Non-pigmented ciliary epithelial cell (primary cell): ENCODE data around the gene WDR91.
"Not testable (repeated sequence)": the region's sequence is repeated elsewhere in the genome, so short reads cannot be mapped to it uniquely, and the experiment has no call there.

Experiments
- DNase-seq: peaks from one replicate; pipeline ENCODE4 v3.0.0-alpha.2; 2010; ENCODE audit warnings: low read depth

The WDR91 gene

DNA sequence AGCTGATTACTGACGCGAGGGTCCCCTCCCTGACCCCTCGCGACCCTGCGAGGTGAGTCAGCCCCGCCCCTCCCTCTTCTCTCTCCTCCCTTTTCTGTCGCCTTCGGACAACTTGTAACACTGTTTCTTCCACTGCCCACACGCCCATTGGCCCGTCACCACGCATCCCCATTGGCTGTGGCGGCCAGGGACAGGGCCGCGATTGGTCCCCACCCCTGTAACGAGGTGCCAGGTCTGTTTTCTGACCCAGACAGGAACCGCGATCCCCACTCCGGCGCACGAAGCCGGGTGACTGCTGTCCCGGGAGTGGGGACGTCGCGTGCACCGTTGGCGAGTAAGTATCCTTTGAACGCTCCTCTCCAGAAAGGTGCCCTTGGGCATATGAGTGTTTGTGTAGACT lies 22.2 kb upstream of the WDR91 start, which contains the start of gene STRA8:
Gene STRA8 (plus strand): TSS at position 269 of the 400 bp plus-strand sequence. CDS start 6,687 bp downstream, outside the sequence.
- no peak for DNase-seq

DNA sequence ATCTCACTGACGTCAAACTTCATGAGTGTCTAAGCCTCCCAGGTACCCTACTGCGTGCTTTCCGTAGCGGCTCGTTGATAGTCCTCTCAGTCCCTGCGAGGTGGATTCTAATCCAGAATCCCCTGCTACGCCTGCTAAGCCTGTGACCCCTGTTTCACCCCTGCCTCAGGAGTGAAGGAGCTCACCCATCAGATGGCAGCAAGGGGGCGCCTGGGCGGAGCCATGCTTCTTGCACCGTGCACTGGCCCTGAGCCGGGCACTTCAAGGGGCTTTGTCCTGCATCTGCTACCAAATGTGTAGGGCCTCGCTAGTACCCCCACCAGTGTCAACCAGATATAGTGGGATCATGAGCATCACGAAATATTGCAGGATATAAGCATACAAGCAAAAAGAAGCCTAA lies 21.4 kb upstream of the WDR91 start:
- DNase-seq, result no peak

DNA sequence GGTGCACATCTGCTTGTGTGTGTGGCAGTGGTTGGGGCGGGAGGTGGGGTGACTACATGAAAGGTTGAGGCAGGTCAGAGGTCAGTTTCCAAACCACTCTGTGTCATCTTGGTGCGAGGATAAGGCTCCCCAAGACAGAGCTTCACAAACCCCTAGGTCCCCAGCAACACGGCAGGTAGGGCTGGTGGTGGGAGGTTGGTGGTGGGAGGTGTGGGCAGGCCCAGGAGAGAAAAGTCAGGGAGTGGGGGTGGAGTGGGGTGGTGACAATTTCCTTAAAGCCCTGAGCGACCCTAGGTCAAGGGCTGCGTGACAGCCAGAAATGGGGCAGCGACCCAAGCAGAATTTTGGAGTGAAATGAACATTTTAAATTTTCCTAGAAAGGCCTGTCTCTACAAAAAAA lies 20.8 kb upstream of the WDR91 start:
- DNase-seq, result no peak

DNA sequence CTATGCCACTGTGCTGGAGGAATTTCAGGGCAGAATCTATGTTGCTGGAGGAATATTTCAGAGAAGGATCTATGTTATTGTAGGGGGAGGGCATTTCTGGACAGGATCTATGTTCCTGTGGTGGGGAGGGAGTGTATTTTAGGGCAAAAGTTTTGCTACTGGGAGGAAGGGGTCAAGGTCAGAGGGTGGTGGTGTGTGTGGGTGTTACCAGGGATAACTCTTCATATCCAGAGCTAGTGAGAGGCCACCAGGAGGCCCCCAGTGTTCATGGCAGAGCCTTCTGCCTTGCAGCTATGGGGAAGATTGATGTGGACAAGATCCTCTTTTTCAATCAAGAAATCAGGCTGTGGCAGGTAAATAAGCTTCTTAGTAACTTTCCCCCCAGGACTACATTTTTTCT lies 20.4 kb upstream of the WDR91 start:
- DNase-seq, result no peak

DNA sequence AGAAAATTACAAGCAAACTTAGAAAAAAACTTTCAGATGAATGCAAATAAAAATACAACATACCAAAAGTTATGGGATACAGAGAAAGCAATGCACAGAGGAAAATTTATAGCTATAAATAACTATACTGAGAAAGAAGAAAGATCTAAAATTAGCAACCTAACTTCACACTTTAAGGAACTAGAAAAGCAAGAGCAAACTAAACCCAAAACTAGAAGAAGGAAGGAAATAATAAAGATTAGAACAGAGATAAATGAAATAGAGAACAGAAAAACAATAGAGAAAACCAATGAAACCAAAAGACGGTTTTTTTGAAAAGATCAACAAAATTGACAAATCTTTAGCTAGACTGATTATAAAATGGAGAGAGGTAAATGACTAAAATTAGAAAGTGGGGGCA lies 12.7 kb upstream of the WDR91 start:
- DNase-seq, result no peak

DNA sequence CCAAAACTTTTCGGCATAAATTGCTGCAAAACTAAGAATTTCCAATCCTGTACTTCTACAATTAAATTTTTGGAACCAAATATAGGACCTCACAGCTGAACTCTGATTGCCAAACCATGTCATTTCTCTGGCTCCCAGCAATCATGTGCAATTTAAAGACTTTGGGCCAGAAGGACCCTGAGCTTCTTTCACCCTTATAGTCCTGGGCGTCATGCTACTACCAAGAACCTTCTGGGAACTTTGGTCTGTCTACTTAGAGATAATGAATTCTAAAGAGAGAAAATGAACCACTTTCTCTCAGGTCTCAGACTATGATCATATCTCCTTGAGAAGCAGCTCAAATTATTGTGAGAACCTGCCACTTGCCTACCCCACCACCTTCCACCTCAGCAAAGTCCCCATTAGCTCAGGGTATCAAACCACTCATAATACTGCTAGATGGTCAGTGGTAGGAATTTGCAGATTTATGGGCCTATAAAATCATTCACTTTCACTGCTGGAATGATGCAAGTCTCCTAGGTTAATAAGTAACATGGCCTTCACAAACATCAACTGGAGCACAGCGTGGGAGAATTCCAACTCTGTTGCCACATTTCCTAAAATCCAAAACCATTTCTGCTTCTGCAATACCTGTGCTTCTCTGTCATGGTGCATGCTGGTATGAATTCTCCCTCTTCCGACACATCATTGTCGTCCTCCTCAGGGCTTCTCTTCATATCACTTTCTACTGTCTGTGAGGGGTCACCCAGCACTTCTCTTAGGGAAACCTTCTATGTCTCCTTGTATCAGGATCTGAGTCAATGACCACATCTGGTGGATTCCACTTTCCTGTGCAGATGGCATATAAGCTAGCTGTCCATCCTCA lies 6.6 kb upstream of the WDR91 start:
- no peak for DNase-seq

DNA sequence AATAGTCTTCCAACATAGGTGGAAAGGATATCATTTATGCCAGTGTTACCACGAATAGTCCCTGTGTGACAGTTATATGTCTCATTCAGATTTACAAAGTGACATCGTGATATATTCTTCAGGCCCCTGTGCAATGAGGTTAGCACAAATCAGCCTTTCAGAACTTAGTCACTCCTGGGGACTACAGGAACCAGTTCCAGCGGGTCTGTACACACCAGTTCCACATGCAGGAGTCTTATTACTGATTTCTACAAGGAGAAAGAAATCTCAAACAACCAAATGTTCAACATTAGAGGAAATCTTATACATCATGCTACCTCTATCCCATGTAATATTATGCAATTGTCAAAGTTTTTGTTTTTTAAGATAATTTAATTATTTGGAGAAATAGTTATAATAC lies 4.4 kb upstream of the WDR91 start:
- DNase-seq, result no peak

DNA sequence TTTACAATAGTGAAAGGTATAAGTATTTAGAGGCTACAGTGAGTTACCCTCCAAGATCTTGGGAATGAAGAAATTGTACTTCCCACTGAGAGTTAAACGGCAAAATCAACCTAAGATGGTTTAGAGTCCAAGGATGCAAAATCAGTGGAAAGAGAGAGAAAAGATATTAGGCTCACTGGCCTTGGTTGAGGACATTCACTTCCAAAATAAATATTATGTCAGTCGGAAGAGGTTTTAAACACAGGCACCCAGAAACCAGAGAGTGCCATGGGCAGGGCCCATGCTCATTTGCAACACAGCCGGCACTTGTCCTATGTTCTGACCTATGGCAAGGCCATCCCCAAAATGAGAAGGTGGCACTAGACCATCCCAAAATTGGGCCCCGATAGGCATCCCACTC lies 3.9 kb upstream of the WDR91 start:
- no peak for DNase-seq

DNA sequence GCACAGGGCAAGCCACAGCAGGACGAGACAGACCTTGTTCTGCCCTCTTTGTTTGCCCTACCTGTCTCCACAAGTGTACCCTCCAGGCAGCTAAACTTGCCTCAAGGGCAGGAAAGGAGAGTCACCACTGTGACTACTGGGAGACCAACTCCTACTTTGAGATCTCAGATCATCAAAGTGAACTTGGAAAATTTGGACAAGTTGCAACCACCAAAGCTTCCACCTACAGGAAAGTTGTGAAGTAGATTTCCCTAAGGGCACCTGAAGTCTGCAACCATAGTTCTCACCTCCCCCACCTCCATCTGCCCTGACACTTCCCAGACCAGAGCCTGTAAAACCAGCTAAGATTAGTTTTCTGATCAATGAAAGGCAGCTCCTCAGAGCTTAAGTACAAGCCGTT lies 2.5 kb upstream of the WDR91 start:
- DNase-seq, result no peak

DNA sequence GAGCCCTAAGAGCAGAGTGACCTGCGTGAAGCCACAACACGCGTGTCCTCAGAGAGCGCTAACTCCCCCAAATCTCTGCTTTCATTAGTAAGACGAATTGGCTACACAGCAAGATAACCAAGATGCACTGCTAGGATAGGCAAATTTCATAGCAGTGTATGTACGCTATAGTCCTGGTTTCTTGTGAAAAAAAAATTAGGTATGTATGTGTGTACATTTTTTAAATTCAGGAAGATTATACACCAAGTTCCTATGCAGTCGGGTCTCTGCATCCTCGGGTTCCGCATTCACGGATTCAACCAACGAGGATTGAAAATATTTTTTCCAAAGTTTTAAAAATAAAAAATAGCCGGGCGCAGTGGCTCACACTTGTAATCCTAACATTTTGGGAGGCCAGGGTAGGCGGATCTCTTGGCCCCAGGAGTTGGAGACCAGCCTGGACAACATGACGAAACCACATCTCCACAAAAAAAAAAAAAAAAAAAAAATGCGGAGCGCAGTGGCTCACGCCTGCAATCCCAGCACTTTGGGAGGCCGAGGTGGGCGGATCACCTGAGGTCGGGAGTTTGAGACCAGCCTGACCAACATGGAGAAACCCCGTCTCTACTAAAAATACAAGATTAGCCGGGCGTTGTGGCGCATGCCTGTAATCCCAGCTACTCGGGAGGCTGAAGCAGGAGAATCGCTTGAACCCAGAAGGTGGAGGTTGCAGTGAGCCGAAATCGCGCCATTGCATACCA lies 790 bp upstream of the WDR91 start:
- not testable (repeated sequence) for DNase-seq

DNA sequence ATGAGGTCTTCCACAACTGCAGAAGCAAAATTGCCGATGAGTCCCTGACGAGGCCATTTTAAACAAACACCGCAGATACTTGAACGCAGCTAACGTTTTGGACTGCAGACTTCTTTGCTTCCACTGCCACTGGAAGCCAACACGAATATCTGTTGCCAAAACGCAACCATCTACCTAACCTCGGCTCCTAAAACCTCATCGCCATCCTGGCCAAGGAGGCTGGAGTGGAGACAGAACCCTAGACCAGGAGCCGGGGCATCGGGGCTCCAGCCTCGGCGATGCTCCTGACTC lies 493 bp downstream of the WDR91 start:
- DNase-seq, result no peak

DNA sequence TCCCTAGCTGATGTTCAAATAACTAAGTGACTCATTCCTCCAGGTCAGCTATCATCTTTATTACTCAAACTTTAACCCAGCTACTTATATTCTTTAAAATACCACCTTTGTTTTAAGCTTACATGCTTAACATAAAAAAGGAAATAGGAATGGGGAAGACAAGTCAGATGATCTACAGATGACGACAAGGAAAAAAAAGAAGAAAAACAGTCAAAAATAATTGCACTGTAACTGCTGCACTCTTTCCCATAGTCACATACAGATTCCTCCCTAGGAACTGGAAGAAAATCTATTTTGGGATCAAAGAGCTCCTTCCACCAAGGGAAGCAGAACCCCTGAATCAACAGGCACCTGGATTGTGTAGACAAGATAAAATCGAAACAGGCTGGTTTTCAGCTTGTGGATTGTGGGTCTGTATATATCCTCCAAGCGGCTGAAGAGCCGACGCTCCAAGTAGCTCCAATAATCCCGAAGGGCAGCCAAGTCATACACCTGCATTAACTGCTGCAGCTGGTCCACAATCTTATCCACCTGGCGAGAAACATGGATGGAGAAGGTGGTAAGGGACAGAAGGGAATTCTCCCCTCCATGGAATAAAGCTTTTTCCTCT lies 2.0 kb downstream of the WDR91 start:
- DNase-seq, result no peak

DNA sequence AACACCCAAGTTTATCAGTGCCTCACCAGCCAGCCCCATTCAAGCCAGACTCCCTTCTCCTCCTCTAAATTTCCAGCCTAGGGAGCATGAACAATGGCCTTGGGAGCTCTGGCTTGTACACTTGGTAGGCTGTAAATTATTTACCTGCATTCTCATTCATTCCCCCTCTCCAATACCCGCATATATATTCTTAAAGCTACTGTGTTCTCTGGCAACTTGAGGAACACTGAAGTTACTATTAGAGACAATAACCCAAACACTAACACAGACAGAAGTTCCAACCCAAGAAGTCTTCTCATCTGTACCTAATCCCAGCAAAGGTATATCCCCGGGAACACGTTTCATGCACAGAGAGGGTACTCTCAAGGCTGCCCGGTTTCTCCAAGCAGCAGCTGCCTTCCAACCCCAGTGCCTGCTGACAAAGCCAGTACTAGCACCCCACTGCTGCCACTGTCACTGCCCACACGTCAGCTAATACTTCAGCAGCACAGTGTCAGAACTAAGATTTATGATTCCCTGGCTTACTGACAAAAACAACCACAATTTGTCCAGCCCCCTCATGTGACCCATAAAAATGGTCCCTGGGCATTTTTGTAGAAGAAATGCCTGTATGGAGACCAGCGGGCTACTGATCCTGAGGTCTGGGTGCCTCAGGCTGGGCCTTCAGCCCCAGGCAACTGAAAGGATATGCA lies 3.1 kb downstream of the WDR91 start:
- DNase-seq, result no peak

DNA sequence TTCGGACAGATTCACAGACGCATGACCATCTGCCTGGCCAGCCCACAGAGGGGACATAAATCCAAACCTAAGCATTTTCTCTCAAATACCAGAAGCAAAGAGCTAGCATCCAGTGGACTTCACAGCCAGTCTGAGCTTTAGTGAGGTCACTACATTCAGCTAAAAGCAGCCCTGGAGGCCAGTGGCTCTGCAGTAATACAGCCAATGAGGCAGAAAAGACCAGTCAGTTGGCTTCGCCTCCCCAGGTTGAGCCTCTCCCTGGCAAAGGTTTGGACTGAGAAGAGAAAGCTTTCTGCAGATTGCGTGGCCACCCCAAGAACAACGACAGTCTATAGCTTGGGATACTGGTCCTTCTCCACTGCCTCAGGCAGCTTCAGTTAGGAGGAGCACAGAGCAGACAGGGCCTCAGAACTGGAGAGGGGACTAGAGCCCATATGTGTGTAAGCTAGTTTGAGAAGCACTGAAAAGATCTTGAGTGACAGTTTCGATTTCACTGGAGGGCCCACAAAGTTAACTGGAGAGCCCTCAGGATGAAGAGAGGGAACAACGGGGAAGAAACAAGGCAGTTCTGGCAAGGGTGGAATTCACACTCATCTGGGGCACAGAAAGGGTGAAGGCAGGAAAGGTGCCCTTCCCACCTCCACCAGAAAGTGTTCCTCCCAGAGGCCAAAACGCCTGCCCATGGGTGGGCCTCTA lies 3.8 kb downstream of the WDR91 start:
- no peak for DNase-seq

DNA sequence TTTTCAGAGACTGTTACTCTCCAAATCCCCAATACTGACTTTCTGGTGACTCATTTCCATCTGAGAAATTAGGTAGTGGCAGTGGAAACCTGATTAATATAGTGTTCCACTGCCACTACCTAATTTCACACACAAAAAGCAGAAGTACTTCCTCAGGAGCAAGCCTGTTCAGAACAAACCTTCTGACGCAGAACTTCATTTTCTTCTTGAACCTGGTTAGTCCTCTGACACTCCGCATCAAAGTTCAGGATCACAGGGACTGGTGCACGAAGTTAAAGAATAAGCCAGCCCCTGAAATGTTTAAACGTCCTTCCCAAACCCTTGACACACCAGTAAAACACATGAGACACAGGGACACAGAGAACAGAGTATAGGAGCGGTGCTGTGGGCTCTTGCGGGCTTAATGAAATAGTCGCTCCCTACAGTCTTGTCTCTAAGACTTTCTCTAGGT lies 4.4 kb downstream of the WDR91 start:
- DNase-seq, result no peak

DNA sequence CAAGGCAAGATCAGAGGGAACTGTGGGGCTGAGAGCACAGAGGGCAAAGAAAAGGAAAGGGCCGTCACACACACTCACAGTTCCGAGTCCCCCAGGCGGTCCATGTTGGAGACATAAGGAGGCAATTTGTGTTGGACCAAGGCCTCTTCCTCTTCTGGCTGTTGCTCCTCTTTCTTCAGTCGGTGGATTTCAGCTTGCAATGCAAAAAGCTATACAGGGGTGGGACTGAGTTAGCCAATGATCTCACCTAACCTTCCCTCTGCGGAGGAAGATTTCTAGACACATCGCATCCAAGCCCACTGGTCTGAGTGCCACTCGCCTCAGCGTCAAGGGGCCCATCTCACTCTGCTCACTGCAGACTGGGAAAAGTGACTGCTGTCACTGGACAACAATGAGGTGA lies 5.5 kb downstream of the WDR91 start:
- no peak for DNase-seq

DNA sequence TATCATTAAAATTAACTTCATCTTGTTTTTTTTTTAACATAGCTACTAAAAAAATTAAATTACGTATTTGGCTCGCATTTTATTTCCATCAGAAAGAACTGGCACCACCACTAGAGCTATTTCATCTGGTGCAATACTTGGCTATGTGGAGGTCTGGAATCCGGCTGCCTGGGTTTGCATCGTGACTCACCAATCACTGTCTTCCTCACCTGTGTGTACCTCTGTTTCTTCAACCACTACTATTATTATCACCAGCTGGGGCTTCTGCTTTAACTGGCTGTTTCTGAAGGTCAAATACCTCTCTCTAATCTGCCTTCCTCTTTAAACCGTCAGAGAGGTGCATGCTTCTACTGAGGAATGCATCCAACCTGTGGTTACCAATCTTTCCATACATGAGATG lies 6.5 kb downstream of the WDR91 start:
- no peak for DNase-seq

DNA sequence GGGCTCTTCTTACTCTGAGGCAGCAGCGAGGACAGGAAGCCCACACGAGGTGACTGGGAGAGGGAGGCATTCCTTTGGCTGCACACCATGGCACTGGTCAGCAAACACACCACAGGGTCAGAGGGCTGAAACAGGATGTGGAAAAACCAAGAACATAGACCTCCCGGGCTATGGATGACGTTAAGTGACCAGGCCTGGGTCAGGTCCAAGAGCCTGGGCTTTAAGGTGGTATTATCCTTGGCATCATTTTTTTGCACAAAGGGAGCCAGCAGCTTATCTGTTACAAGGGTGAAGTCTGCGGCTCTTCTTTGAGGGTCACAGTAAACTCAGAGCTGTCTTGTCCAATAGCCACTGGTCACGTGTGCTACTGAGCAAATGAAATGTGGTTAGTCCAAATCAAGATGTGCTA lies 7.0 kb downstream of the WDR91 start:
- no peak for DNase-seq

DNA sequence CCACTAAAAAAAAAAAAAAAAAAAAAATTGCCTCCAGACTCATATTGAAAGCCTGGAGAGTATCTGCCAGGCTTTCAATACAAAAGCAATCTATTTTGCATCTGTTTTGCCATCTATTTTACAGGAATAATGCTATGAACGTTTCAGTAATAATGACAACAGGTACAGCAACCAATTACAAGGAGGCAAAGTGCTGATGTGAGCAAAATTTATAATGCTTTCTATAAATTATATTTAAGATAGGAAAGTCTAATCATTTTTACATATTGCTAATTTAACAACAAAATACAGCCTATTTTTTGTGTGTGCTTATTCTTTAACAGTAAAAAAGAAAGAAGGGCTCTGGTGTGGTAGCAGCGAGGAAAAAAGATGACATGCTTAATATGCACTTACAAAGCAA lies 10.0 kb downstream of the WDR91 start:
- DNase-seq, result no peak

DNA sequence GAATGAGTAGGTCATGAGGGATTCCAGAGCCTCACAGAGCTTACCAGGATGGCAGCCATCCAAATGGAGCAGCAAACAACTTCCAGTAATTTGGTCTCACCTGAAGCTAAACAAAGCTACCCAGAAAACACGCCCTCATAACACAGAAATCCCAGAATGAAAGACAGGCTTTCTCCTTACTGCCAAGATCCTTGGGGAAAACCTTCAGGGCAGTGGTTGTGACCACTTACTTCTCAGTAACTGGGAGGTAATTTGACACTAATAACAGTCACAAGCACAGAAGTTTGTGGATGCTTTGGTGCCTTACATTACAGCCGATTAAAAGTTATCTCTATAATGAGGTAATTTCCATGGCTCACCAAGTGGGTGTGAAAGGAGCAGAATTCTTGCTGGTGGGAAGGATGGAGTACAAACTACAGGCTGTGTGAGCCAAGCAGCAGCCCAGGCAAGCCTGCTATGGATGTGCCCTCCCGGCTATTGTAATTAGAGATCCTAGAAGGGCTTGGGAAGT lies 10.4 kb downstream of the WDR91 start:
- DNase-seq, result no peak

DNA sequence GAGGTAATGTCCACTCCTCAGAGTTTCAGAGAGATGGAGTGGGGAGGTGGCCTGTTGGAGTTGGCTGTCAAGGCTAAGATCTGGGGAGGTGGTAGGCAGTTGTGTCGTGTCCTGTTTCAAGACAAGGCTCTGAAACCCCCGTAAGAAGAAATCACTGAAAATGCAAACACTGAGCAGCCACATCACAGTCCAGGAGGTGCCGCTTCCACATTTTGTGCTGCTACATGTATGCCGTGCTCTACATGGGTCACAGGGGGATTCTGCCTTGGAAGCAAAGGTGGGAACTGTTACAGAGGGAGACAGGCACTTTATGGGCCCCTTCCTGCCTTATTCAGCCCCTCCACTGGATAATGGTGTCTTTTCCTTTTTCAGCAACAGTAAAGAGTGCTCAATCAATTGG lies 11.9 kb downstream of the WDR91 start:
- no peak for DNase-seq
